Activated T-helper 9 cell treated with anti-CD3 and anti-CD28 coated beads, Interleukin-2, amount 50 U/mL, for 16 hours (primary cell): ENCODE results near the gene AP1AR.

ENCODE experiments used
- DNase-seq: peaks from one replicate; pipeline ENCODE4 v3.0.0-alpha.2; 2020; ENCODE audit warnings: low read depth

AP1AR gene

GRCh38 chr4:112222219-112222955, 9.2 kb upstream of the AP1AR start:
- DNase-seq, result no peak

GRCh38 chr4:112225157-112225556, 6.4 kb upstream of the AP1AR start:
- no peak for DNase-seq

- peak; percentile 96 for DNase-seq
Measured at GRCh38 chr4:112230879-112231778, 458 bp upstream of the AP1AR start.

GRCh38 chr4:112234952-112235609, 3.5 kb downstream of the AP1AR start:
- DNase-seq, result peak; percentile 13

- no peak for DNase-seq
Measured at GRCh38 chr4:112236040-112236439, 4.5 kb downstream of the AP1AR start.

- DNase-seq, result no peak
Measured at GRCh38 chr4:112238833-112239232, 7.2 kb downstream of the AP1AR start.

GRCh38 chr4:112245383-112245782, 13.8 kb downstream of the AP1AR start:
- no peak for DNase-seq

- DNase-seq, result no peak
Measured at GRCh38 chr4:112247021-112247420, 15.4 kb downstream of the AP1AR start.

- no peak for DNase-seq
Measured at GRCh38 chr4:112251019-112251643, 19.5 kb downstream of the AP1AR start.

- DNase-seq, result no peak
Measured at GRCh38 chr4:112252234-112252633, 20.6 kb downstream of the AP1AR start.

GRCh38 chr4:112253382-112254000, 21.9 kb downstream of the AP1AR start:
- DNase-seq, result no peak

- DNase-seq, result no peak
Measured at GRCh38 chr4:112257098-112257497, 25.5 kb downstream of the AP1AR start.

- no peak for DNase-seq
Measured at GRCh38 chr4:112266823-112267222, 35.2 kb downstream of the AP1AR start.

- DNase-seq, result no peak
Measured at GRCh38 chr4:112270051-112270450, 38.5 kb downstream of the AP1AR start.

- DNase-seq, result no peak
Measured at GRCh38 chr4:112270640-112271421, 39.2 kb downstream of the AP1AR start.

GRCh38 chr4:112272292-112272691, 40.7 kb downstream of the AP1AR start:
- DNase-seq, result no peak

- DNase-seq, result no peak
Measured at GRCh38 chr4:112274959-112275358, 43.4 kb downstream of the AP1AR start.

- no peak for DNase-seq
Measured at GRCh38 chr4:112276113-112276512, 44.5 kb downstream of the AP1AR start.

GRCh38 chr4:112277220-112277619, 45.6 kb downstream of the AP1AR start:
- no peak for DNase-seq

GRCh38 chr4:112277705-112278448, 46.3 kb downstream of the AP1AR start:
- no peak for DNase-seq
